Amniotic stem cell (primary cell): ENCODE results near the gene THRA.
A peak's percentile ranks its signal among the peaks of the same experiment; 100 is the strongest.
"Not testable (repeated sequence)": the region's sequence is repeated elsewhere in the genome, so short reads cannot be mapped to it uniquely, and the experiment has no call there.

Experiments used
- DNase-seq: peaks from one replicate; lab custom pipeline; 2025; lab: John Stamatoyannopoulos, UW

THRA gene

DNA sequence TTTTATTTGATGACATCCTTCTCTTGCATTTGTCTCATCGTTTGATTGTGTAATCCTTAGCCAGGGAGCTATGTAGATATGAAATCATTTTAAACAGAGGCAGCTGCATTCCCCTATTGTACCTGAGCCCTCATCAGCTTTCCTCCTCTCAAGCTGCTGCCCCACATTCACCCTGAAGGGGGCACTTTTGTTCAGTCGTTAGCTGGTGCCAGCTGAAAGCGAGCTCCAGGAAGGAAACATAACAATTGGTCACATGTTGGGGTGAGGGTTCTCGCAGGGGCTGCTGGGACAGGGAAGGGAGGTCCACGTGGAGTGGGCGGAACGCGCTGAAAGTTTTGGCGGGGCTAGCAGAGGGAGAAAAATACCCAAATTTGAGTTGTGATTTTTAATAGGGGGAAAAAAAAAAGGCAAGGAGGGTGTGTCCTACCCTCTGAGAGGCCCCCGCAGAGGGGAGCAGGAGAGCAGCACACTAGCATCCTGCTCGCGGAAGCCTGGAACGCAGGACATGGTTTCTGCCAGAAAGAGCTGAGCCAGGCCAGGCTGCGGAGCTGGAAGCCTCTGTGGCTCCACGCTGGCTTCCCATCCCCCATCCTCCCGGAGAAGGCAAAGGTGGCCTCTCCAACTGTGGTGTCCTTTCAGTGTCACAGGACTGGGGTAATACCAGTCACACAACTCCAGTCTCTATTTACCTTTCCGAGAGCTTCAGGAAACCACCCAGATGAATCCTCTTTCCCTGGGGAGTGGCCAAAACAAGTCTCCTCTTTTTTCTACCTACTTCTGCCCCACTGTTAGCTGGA lies 50.5 kb downstream of the THRA start:
- DNase-seq, result peak; percentile 92

DNA sequence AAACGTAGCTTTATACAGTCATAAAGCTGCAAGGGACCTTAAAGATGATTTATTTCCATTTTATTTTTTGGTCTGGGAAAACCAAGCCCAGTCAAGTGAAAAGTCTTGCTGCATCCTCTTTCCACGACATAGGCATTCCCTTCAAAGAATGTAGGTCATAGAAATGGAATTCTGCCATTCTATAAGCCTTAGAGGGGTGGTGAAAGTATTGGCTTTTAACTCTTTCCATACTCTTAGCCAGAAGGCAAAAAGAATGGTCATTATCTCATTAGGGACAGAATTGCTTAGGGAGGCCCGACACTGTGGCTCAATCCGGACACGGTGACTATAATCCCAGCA lies 51.1 kb downstream of the THRA start:
- no peak for DNase-seq

DNA sequence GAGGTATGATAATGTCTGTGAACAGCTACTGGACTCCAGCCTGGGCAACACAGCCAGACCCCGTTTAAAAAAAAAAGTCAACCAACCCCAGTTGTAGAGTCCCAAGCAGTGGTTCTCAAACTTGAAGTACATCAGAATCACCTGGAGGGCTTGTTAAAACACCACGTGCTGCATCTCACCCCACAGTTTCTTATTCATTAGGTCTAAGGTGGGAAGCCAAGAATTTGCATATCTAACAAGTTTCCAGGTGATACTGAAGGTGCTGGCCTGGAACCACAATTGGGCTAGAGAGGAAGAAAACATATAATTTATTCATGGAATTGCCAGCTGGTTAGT lies 52.3 kb downstream of the THRA start:
- DNase-seq, result no peak

DNA sequence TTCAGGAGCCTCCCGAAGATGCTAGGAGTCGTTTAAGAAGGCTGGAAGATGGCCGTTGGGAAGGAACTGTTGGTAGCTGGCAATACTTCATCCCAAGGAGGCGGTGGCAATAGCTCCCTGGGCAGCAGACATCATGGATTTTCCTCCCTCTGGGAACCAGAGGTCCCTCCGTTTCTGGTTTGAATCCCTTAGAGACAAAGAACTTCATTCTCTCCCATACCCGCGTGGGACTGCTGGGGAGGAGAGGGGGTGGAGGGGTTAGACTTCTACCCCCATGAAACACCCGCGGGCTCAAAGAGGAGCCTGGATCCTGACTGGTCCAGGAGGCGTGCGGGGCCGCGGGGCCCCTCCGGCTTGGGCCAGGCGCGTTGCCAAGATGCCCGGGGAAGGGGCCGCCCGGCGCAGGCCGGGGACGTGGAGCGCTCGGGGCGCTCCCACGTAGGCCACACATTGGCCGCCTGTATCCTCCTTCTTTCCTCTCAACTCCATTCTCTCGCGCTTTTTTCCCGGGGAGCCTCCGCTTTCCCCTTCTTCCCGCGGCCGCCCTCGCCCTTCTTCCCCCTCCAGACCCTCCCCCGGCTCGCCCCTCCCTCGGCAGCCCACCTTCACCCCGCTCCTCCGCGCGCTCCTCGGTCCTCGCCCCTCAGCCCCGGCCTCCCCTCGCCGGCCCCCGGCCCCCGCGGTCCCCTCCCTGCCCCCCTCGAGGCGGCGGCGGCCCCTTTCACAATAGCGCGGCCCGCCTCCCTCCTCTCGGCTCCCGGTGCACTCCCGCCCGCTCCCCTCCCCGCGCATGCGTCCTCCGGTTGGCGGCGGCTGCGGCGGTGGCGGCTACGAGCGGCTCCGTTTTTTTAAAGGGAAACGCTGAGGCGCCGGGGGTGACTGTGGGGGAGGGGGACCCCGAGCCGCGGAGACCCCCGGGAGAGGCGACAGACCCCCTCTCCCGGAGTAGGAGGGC lies 58.7 kb downstream of the THRA start, which contains the start of gene MSL1:
Gene MSL1, plus strand, starts transcription at position 791 of the 955 bp plus-strand sequence. CDS start 642 bp downstream, outside the sequence.
- DNase-seq, result peak; percentile 57

DNA sequence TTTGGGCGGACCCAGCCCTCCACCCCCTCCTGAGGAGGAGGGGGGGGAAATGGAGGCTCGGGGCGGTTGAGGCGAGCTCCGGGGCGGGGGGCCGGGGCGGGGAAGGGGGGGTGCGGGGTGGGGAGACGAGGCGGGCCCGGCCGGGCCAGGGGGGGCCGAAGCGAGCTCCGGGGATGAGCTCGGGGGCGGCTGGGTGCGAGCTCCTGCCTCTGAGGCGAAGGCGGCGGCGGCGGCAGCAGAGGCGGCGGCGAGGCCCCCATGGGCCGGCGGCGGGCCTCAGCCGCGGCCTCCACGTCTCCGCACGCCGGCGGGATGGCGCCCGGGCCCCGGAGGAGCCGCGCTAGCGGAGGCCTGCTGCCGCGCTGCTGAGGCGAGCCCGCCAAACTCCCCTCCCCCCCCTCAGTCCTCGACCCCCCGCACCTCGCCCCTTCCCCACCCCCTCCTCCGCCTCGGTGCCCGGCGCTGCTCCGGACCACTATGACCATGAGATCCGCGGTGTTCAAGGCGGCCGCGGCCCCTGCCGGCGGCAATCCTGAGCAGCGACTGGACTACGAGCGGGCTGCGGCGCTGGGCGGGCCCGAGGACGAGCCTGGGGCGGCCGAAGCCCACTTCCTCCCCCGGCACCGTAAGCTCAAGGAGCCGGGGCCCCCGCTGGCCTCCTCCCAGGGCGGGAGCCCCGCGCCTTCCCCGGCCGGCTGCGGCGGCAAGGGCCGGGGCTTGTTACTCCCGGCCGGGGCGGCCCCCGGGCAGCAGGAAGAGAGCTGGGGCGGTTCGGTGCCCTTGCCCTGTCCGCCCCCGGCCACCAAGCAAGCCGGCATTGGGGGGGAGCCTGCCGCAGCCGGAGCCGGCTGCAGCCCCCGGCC lies 59.6 kb downstream of the THRA start:
- DNase-seq, result no peak

DNA sequence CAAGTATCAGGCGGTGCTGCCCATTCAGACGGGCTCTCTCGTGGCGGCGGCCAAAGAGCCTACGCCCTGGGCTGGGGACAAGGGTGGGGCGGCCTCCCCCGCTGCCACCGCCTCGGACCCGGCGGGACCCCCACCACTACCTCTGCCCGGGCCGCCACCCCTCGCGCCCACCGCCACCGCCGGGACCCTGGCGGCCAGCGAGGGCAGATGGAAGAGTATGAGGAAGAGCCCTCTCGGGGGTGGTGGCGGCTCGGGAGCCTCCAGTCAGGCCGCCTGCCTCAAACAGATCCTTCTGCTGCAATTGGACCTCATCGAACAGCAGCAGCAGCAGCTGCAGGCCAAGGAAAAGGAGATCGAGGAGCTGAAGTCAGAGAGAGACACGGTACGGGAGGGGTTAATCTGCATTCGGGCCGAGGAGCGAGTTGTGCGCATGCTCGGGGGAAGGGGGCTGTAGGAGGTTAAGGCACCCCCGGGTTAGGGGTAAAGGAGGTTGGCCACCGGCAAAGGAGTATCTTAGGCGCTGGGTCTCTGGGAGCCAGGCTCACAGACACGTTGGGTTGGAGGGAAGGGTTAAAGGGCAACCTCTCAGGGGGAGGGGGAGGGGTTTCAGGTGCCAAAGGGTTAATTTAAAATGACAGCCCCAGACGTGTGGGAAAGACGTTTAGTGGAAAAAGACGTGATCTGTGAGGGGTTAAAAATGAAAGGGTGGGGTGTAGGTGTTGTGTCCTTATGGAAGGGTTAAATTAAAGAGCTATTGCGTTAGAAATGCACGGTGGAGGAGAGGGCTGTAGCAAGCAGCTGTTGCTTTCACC lies 60.4 kb downstream of the THRA start:
- no peak for DNase-seq

DNA sequence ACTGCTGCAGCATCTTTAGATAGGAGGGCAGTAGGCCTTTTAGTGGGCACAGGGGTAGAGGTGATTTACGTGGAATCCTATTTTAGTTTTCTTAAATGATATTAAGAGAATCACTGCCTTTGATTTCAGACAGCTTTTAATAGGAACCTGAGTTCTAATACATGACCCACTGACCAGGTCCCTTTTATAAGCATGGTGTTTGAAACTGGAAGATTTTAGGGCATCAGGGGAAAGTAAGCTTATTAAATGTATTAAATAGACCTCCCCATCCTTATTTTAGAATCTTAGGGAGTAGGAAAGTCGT lies 61.0 kb downstream of the THRA start:
- DNase-seq, result no peak

DNA sequence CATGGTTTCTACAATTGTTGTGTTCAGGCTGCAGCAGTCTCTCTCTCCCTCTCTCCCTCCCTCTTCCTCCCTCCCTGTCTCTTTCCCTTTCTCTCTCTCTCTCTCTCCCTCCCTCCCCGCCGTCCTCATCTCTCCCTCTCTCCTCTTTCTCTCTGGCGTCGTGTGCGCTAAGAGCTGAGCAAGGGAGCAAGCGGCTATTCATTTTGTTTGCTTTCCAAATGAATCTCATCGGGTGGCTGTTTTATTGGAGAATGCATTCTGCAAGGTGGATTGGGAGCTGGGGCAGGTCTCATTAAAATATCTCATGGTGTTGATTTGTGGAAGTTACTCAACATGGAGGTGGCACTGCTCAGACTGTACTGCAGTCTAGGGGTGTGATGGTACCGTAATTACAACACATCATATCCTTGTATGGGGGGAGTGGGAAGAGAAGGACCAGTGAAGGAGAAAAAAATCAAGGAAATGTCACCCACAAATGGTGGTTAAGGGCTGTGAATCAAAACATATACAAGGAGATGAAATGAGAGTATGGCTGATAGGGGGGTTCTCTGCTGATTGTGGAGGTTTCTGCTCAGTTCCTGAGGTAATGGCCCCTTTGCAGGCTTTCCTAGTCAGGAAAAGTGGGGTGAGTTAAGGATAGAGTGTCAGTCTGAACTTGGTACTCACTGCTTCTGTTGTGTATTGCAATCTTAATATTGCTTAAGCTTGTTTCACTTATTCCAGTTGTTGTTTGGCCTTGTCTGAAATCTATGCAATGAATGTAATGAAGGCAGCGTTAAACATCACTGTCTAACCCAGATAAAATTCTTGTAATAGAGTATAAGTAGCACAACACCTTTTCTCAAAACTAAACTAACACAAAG lies 61.7 kb downstream of the THRA start:
- no peak for DNase-seq

DNA sequence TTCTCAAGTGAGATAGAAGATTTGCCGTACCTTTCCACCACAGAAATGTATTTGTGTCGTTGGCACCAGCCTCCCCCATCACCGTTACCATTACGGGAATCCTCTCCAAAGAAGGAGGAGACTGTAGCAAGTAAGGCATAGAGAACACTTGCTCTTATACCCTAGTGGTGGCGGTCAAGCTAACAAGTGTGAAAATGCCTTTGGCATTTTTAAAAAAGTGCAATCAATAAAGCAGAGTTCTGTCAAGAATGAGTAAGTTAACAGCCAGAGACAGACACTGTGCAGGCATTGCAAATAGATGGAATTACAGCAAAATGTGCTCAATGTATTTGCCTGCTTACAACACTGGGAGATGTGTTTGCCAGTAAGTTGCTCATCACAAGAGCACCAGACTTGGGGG lies 66.7 kb downstream of the THRA start:
- DNase-seq, result no peak

DNA sequence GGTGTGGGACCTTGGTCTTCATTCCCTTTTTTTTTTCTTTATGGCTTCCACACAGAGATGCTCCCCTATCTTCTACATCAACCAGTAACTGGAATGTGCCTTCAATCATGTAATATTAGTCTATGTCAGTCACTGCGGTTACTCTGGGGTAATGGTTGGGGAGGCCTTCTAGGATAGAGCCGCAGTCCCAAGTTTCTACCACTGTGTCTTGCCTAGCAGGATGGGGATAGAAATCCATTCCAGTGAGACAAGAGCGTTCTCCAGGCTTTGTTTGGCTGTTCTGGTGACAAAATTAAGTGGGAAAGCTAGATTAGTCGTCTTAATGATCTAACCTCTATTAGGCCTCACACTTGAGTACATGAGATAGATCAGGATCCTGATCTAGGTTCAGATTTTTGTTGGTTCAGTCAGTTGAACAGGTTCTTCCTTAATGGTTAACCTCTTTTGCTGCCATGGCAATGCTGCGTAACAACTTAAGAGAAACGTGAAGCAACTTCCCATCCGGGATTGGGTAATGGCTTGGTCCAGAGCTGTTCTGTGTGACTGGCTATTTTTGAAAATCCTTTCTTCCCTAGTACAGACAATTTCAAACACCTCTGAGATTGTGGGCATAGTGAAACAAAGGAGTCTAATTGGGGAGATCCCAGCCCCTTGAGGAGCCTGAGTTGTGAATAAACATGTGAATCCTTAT lies 67.7 kb downstream of the THRA start:
- no peak for DNase-seq

DNA sequence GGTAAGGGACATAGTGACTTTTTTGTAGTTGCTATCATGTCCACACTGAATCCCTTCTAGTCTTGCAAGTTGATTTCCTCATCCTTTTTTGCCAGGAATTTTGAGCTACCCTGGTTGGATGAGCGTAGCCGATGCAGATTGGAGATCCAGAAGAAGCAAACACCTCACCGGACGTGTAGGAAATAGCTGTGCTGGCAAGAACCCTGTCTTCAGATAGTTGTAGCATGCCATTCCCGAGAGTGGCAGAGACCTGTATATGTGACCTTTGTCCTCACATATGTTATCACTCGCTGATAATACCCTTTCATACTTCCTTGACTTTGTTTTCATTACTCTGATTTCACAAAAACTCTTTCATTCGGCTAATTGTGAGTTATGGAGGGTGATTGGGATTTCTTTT lies 71.4 kb downstream of the THRA start:
- no peak for DNase-seq

DNA sequence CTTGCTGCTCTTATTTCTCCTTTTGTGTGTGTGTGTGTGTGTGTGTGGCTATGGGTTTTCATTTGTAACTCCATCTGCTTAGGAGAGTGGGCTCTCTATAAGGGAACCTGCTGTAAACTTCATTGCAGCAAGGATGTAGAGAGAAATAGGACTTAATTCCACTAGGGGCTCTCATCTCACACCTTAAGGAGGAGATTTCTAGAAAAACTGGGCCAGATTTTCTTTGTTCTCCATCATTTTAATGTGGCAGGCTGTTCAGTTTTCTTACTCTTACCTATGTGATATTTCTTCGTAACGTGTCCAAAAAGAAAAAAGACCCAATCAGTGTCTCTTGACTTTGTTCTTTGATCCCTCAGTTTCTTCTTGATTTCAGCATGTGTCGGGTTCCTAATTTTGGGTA lies 73.1 kb downstream of the THRA start:
- DNase-seq, result no peak

DNA sequence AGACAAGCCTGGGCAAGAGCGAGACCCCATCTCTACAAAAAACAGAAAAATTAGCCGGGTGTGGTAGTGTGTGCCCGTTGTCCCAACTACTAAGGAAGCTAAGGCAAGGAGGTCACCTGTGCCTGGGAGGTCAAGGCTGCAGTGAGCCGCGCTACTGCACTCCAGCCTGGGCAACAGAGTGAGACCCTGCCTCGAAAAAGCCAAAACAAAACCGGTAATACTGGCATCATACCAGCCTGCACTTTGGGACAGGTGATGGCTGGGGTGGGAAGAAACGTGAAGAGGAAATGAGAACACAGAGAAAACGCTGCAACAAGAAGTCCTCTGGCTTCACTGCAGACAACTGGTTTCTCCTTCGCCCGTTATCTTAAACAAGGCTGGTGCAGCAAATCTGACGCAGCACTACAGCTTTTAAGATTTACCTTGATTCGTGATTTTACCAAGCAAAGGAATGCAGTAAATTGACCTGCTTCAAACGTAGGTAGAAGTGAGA lies 76.8 kb downstream of the THRA start:
- DNase-seq, result no peak

DNA sequence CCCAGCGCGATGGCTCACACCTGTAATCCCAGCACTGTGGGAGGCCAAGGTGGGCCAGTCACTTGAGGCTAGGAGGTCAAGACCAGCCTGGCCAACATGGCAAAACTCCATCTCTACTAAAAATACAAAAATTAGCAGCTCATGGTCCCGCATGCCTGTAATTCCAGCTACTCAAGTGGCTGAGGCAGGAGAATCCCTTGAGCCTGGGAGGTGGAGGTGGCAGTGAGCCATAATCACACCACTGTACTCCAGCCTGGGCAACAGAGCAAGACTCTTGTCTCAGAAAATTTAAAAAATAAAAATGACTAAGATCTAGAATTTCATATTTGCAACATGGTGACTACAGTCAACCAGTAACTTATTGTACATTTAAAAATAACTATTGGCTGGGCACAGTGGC lies 80.4 kb downstream of the THRA start:
- DNase-seq, result not testable (repeated sequence)
